NCI-H69 (cell line): ENCODE data around the gene PRCD.
A peak's percentile ranks its signal among the peaks of the same experiment; 100 is the strongest.
"Not testable (repeated sequence)": the region's sequence is repeated elsewhere in the genome, so short reads cannot be mapped to it uniquely, and the experiment has no call there.

Experiments used
- DNase-seq: peaks from one replicate; lab custom pipeline; 2025; lab: John Stamatoyannopoulos, UW

The PRCD gene

DNA sequence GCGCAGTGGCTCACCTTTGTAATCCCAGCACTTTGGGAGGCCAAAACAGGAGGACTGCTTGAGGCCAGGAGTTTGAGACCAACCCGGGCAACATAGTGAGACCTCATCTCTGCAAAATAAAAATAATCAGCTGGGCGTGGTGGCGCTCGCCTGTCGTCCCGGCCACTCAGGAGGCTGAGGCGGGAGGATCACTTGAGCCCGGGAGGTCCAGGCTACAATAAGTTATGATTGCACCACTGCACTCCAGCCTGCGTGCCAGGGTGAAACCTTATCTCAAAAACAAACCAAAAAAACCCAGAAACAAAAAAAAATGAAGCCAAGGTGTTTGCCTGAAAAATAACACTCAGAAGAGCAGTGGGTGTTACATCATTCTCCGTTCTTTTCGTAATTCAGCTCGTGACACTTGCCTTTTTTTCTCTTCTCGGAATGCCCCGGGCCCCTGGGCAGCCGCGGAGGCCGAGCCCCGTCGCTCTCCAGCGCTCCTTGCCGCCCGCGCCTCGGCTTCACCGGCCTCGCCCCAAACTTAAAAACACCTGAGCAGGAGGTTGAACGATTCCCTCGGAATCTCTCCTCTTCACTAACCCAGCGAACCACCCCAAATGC, 17.0 kb downstream of the PRCD start:
- peak; percentile 70 for DNase-seq

DNA sequence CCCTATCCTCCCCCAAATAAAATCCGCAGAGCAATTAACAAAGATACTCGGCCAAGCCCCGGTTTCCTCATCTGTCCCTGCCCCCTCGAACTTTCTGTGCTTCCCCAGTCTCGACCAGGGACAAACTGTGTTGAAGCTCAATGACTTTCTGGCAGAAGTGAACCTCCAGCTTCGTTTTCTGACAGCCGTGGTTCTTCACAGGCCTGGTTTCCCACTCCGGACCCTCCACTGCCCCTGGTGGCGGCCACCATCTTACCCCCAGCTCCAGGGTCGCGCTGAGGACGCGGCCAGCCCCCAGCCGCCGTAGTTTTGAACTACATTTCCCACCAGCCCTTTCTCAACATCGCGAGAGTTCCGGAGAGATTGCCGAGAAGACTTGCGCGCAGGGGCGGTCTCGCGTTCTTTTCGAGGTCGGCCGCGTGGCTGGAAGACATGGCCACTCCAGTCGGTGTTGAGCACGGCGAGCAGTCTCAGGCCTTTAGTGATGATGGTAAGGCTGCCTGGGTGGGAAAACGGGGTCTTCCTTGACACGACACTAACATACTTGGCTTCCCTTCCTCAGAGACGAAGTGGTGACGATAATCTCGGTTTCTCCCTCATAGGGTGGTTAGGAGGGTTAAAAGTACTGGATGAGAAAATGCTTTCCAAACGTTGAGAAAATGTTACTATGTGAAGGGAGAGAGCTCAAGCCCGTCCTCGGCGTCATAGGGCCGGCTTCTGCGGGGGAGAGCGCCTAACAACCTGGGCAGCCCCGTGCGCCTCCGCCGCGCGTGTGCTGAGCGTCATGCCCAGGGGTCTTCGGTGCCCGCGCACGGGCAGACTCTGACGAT, 17.7 kb downstream of the PRCD start:
- DNase-seq = peak; percentile 99

DNA sequence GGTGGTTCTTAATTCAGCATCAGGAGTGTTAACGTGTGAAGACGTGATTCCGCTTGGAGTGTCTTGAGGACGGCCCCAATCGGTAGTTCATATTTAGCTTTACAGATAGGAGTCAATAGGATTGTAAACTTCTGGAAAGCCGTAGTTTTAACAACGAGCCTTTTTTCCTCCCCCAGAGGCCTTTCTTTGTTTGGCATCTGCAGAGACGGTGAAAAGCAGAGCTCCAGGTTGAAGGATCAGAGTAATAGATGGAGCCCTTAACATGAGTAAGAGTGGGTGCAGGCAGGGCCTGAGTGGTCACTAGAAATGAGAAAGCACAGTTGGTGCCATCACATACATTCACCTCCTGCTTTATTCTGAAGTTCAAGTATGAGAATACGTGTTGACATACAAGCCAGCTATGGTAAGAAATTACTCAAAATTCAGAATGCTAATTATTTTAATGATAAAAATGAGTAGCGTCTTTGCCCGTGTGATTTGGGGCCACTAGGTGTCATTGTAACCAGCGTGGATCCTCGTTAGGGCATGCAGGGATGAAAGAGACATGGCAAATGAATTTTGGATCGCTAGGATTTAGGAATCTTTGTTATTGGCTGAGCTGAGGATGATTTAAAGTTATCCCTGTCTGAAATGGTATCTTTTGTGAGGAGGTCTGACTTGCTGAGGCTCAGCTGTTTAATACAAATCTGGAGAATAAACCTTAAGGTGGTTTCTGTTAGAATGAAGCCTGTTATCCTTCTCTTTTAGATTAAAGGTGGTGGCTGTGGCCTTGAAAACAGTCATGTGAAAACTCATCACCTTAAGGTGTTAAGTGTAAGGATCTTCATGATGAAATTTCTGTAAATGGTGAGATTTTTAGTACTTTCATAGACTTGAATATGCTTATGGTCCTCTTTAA, 18.6 kb downstream of the PRCD start:
- DNase-seq = peak; percentile 64

DNA sequence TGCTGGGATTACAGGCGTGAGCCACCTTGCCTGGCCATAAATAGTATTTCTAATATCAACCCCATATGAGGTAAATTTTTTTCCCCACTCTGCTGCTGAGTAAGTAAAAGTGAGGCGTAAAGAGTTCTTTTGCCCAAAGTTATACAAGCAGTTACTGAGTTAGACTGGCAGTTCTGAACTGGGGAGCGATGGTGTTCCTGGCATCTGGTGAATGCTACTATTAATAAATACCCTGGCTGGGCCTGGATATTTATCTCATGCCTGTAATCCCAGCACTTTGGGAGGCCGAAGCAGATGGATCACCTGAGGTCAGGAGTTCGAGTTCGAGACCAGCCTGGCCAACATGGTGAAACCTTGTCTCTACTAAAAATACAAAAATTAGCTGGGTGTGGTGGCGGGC, 19.6 kb downstream of the PRCD start:
- not testable (repeated sequence) for DNase-seq

DNA sequence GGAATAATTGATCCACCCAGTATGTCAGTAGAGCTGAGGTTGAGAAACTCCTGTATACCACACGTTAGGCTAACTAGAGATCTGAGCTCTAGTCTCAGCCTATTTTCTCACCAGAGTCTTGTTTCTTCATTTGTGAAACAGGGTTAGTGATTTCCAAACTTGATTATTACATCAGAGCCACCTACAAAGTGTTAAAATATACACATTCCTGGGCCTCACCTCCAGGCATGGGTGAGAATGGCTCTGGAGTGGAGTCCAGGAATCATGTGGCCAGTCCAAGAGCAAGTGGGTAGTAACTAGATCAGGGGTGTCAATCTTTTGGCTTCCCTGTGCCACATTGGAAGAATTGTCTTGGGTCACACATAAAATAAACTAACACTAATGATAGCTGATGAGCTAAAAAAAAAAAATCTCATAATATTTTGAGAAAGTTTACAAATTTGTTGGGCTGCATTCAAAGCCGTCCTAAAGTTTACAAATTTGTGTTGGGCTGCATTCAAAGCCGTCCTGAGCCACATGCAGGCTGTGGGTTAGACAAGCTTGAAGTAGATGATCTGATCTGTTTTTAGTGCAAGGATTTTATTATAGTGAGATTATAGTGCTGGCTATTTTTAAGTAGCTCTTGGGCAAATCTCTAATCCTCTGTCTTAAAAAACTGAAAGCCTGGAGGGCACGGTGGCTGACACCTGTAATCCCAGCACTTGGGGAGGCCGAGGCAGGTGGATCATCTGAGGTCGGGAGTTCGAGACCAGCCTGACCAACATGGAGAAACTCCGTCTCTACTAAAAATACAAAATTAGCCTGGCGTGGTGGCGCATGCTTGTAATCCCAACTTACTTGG, 20.4 kb downstream of the PRCD start:
- DNase-seq = no peak

DNA sequence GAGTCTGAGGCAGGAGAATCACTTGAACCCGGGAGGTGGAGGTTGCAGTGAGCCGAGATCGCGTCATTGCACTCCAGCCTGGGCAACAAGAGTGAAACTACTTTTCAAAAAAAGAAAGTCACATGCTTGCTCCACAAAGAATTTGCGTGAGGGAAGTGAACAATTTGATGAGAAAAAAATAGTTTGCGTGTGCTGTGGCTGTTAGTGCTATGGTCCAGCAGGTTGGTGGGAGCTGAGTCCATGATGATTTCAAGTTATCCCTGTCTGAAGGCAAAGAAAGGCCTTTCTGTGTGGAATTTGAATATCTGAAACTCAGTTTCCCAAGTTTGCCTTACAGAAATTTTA, 21.0 kb downstream of the PRCD start:
- DNase-seq = no peak

DNA sequence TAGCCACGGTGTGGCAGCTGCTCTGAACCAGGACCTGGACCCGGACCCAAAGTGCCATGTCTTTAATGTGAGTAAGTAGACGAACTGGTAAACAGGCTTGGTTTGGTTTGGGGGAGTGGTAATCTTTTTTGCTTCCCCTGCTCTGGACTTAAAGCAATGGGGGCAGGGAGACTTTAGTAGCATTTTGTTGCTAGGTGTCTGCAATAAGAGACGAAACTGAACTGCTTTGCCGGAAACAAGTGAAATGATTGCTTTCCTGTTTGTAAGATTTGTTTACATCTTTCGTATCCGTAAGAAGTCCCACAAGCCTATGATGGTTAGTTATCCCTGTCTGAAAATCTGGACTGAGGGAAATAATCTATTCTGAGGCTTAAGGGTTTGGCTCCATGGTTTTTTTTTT, 21.5 kb downstream of the PRCD start:
- no peak for DNase-seq

DNA sequence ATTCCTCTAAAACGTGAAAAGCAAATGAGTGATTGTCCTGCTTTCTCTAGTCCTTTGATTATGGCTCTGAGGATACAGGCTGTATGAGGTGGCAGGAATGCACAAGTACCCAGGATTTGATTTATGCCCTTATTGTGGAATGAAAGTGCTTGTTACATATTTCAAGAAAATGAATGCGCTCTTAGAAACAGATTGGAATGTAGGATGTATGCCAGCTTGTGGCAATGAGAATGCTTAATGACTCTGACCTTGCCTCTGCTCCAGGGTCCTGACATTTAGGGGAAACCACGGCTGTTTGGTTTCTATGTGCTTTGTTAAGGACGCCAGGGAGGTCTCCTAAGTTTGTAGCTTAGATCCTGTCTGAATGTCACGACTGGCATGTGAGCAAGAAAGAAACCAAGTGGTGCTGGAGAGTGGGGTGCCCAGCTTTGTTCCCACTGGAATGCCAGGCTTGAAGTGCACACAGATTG, 22.0 kb downstream of the PRCD start:
- no peak for DNase-seq

DNA sequence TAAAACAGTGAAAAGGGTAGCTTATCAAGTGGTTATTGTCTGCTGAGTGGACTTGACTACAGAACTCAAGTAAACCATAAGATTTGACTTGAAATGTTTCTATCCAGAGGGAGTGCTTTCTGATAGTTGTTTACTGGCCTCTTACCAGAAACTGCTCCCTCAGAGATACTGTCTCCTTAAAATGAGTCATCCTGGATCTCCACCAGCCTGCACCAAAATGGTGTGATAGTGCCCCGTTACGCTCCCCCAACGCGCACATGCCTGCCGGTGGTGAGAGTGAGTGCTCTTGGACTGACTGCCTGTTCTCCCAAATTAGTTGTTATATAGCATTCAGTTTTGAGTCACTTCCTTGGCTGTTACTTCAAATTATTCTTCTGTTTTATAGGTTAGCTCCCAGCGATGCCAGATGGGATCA, 22.9 kb downstream of the PRCD start:
- DNase-seq = no peak

DNA sequence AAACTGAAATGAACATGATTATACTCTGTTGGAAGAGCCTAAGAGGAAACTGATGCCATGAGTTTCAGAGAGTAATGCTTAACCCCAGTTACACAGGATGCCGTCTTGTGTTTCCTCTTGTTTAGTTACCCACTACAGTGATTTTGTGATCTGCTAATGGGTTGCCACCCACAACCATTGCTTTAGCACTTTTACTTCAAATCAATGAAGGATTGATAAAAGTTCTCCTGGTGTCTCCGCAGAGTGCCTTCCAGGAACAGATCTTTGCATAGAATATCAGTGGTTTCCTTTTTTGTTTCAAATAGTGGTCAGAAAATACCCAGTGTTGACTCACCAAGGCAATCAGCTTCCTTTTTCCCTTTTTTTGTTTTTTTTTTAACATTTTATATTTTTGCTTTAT, 23.5 kb downstream of the PRCD start:
- not testable (repeated sequence) for DNase-seq

DNA sequence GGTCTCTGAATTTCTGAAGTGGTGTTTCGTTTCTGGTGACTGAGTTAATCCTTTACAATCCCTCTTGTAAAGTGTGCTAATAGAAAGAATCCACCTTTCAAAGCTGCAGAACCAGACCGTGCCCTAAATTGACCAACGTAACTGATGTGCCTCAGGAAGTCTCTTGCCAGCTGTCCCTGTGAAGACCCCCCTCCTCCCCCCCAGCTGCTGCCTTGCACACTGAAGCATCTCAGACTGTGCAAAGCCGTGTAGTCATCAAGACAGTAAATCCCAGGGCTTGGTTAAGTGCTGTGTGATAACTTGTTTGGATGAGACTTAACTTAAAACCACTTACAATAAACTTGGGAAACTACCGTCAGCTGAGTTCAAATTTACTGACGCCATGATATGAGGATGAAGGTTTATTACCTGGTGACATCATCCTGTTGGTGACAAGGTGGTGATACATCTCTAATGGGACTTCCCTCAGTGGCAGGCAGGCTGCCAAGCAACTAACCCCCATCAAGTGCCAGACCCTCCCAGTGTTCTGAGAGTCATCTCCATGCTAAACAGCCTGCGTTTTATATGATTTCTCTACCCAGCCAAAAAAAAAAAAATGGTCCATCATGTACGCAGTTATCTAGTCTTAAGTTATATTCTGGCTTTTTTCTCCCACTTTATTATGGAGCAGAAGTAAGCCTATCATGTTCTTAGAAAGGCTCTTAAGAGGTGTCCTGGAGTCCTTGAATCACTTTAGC, 25.3 kb downstream of the PRCD start:
- peak; percentile 56 for DNase-seq

DNA sequence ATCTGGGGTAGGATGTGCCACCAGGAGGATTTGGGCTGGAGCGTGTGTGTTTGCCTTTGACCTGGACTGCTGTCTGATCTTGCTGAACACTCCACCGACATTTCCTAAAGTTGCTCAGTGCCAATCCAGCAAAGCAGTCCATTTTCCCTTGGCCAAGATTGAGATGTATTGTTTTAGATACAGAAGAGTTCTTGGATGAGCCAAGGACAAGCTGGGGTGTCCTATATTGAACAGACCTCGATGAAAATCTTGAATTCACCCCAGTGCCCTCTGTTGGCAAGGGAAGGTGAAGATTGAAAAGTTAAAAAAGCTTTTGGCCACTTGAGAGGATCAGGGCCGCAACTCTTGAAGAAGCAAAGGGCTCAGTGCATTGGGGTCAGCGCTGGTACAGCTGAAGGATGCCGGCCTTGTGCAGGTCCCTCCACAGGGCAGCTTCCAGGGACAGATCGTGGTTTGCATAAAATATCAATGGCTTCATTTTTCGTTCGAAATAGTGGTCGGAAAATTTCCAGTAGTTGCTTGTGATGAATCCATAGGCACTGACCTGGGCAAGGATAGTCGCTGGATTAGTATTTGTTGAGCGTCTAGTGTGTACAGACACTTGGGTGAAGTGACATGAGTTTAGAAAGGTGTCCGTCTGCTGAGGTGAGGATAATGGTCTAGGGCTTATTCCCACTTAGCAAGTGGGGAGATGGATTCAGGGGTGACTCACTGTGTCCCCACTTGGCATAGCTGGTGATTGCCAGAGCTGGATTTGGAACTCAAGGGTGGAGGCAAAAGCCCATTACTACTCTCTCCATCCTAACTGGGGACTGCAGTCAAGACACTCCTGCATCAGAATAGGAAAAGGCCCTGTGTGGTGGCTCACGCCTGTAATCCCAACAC, 26.1 kb downstream of the PRCD start:
- DNase-seq = no peak

DNA sequence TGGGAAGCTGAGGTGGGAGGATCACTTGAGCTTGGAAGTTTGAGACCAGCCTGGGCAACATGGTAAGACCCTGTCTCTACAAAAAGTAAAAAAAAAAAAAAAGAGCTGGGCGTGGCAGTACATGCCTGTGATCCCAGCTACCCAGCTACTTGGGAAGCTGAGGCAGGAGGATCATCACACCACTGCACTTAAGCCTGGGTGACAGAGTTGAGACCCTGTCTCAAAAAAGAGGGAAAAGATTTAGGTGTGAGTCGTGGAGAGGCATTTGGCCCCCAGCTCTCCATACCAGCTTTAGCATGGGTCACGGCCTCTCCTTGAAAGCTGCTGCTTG, 26.7 kb downstream of the PRCD start:
- no peak for DNase-seq

DNA sequence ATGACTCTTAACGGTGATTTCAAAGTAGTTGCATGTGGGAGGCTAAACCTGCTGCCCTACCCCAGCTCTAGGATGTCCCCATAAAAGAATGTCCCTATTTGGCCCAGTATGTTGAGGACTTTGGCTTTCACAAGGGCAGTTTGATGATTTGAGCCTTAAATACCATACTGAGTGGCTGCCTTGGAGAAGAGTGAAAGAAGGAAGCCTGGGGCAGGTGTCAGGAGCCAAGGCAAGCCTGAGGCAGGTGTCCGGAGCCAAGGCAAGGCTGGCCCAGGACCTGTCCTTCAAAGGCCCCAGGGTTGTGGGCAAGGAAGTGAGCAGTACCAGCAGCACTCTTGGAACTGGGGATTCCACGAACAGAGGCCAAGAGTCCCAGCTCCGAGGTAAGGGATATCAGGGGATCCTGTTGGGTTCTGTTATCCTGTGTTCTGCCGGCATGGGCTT, 27.2 kb downstream of the PRCD start:
- DNase-seq = no peak

DNA sequence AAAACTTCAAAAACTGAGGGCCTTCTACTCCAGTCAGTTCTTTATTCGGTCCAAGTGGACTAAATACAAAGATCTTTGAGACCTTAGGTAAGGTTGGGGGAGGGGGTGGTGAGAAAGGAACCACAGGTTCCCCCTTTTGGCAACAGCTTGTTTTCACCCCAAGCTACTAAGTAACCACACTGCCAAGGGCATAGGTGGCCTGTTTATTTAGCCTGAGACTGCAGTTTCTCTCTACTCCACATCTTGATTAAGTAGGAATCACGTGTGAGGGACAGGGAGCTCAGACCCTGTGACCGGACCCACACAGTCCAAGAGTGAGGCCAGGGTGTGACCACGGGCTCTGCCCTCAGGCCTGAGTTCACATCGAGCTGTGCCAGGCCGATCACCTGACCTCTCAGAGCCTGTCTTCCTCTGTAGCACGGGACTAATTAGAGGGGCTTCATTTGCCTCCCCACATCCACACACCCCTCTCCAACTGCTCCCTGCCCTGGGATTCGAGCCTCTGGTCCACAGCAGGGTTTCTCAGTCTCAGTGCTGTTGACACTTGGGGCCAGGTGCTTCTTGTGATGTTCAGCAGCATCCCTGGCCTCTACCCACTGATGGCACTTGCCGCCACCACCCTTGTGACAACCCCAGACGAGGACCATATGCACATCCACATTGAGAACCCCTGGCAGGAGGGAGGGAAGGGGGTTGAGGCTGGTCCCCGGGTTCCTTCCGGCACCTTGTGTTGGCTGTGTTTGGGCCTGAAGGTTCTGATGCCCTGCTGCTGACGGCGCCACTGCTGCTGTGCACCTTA, 28.0 kb downstream of the PRCD start:
- DNase-seq = no peak

DNA sequence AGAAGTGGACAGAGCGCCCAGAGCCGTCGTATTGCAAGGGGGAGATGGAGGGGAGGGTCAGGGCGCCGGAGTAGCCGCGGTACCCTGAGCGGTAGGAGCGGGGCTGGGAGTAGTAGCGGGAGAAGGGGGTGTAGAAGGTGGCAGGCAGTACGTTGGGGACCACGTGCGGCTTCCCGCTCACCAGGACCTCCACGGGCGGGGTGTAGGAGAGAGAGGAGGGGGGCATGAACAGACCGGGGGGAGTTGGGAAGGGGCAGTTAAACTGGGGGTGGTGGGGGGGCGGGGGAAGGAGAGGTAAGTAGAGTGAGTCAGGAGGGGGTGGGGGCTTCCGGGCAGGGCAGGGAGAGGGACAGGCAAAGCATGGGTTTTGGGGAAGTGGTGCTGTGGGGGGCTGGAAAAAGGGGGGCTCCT, 29.0 kb downstream of the PRCD start:
- no peak for DNase-seq

DNA sequence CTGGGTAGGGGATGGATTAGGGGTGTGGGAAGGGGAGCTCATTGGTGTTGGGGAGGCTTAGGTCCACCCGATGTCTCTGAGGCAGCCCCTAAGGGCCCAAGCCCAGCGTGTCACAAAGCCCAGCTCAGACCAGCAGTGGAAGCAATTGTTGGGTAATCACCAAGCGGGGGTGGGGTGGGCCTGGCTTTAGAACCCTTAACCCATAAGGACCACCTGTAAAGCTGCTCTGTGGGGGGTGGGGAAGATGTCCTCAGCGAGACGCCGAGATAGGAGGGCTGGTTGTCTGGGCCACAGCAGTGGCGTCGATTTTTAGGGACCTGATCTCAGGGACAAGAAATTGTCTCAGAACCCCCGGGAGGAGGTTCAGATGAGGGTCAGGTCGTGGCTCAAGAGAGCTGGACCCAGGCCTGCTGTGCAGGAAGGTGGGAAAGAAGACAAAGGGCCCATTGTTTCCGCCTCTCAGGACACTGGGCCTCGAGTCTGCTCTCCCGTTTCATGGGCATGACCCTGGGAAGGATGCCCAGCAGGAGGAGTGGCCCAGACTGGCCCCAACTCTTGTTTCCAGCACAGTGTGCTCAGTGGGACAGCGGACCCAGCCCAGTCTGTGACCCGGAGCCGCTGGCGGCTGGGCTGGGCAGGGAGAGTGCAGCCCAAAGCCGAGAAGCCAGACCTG, 29.9 kb downstream of the PRCD start:
- DNase-seq = no peak

DNA sequence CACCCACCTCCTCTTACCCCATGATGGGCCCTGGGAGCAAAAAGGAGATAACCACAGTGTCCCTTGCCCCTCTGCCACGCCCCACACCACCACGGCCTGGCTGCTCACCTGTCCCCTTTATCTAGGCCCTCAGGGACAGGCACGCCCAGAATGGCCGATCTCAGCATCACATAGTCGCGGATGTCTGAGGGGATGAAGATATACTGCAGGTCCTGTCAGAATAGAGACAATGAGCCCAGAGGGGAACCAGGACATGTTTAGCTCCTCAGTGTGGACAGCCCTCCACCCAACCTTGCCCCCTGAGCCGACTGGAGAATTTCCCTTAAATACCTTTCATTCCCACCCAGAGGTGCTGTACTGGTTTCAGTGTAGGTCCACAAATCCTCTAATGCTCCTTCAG, 30.6 kb downstream of the PRCD start:
- no peak for DNase-seq
